GM18505 (cell line): Measurements from ENCODE around the gene SRRM2.

Source experiments
- ATAC-seq: cut with Tn5 transposase; IDR thresholded peaks from one replicate; pipeline ENCODE4 v1.9.1; 2021; ENCODE audit not compliant: unreplicated experiment
- POLR2A ChIP-seq: IDR thresholded peaks from 4 replicates; pipeline ENCODE4 v1.6.1; 2011; ENCODE audit warnings: borderline replicate concordance; ENCODE audit not compliant: insufficient read depth, insufficient read length; ENCODE audit errors: extremely low read depth

SRRM2 gene

DNA sequence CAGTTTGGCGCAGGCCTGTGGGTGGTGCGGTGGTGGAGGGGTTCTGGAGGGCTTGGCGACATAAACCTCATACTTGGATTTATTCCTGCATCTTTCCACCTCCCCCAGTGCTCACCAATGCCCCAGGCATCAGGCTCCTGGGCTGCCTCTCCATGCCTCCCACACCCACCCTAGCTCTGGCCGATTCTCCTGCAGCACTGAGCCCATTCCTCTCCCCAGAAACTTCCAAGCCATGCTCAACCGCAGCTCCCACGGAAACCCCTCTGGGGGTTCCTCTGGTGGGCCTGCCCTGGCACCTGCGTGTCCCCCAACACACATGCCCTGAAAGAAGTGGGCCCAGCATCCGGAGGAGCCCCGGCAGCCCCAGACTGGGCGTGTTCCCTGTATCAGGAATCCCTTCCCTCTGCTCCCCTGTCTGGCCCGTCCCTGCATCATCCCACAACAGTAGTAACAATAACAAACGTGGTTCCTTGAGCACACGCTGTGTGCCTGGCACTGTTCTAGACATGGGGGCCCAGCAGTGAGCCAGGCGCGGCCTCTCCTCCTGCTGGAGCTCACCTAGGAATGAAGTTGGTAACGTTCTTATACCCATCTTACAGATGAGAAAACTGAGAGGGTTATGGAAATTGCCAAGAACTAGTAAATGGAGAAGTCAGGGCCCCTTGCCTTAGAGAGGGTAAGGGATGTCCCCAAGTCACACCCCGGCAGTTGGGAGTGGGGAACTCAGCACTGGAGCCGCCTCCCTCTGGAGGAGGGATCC, 66.9 kb downstream of the SRRM2 start:
- no peak for ATAC-seq

DNA sequence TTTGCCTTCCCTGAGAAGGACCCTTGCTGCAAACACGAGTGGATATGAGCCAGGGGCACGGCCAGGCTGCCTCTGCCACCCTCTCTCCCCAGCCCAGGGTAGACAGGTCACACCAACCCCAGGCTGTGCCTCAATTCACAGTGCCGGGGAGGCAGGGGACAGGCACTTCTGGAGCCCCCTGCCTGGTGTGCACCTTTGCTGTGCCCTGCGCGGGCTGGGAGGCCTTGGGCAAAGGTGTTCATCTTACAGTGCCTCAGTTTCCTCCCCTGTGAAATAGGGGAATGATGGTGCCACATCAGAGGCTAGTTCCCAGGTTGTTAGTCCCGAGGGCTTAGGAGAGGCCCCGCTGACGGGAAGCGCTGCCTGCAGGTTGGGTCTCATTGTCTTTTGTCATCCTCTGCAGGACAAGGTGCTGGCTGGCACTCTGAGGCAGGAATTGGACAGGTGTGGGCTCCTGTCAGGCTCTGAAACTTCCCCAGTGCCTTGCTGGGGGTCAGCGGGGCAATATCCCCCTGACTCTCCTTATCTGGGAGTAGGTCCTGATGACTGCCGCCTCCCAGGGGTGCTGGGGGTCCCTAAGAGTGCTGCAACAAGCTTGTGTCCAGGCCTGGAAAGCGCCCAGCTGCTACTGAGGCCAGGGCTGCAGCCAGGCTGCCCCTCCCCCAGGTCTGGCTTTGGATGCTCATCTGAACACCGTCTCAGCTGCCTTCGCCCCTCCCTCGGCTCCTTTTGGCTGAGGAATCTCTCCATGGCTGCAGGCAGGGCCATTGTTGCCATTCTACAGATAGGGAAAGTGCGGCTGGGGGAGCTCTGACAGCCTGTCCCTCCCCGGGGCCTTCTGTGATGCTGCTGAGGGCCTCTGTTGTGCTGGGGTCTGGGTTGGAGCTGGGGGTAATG, 67.7 kb downstream of the SRRM2 start:
- no peak for TF ChIP-seq POLR2A
- no peak for ATAC-seq

More for the DNA sequence above, 66.9 kb downstream of the SRRM2 start:
- no peak for TF ChIP-seq POLR2A
